Ishikawa (cell line): ENCODE data around the gene APOA4.

Experiments used
- CEBPB ChIP-seq: IDR thresholded peaks from 2 replicates; pipeline ENCODE4 v1.6.1; 2012
- CREB1 ChIP-seq: IDR thresholded peaks from 2 replicates; pipeline ENCODE4 v1.6.1; 2012; ENCODE audit warnings: low read depth
- EGR1 ChIP-seq: IDR thresholded peaks from 2 replicates; pipeline ENCODE4 v1.6.1; 2012
- EP300 ChIP-seq: IDR thresholded peaks from 2 replicates; pipeline ENCODE4 v1.6.1; 2012; ENCODE audit warnings: borderline replicate concordance
- FOXM1 ChIP-seq: IDR thresholded peaks from 2 replicates; pipeline ENCODE4 v1.6.1; 2012; ENCODE audit warnings: low read depth, borderline replicate concordance
- MAX ChIP-seq: IDR thresholded peaks from 2 replicates; pipeline ENCODE4 v1.6.1; 2012
- NFIC ChIP-seq: IDR thresholded peaks from 2 replicates; pipeline ENCODE4 v1.6.1; 2012
- RAD21 ChIP-seq: IDR thresholded peaks from 2 replicates; pipeline ENCODE4 v1.6.1; 2012; ENCODE audit warnings: low read depth
- TAF1 ChIP-seq: IDR thresholded peaks from 2 replicates; pipeline ENCODE4 v1.6.1; 2012; ENCODE audit warnings: low read depth, mild to moderate bottlenecking
- TCF12 ChIP-seq: IDR thresholded peaks from 2 replicates; pipeline ENCODE4 v1.6.1; 2012; ENCODE audit warnings: low read depth
- TEAD4 ChIP-seq: IDR thresholded peaks from 2 replicates; pipeline ENCODE4 v1.6.1; 2012
- YY1 ChIP-seq: IDR thresholded peaks from 2 replicates; pipeline ENCODE4 v1.6.1; 2012; ENCODE audit warnings: low read depth
- ZBTB7A ChIP-seq: IDR thresholded peaks from 2 replicates; pipeline ENCODE4 v1.6.1; 2012; ENCODE audit warnings: low read depth
- TF ChIP-seq, protein P1 (sequence below): IDR thresholded peaks from 2 replicates; pipeline ENCODE4 v1.6.1; 2012
- TF ChIP-seq, protein P2 (sequence below): IDR thresholded peaks from 2 replicates; pipeline ENCODE4 v1.6.1; 2012; ENCODE audit warnings: low read depth, mild to moderate bottlenecking

Gene APOA4

GRCh38 chr11:116792144-116792868 is 30.8 kb downstream of the APOA4 start:
- TF ChIP-seq MAX (no peak), RAD21 (no peak), NFIC (no peak), EP300 (no peak)

- TF ChIP-seq NFIC (no peak), TAF1 (no peak)
Measured at GRCh38 chr11:116791813-116792143, 31.3 kb downstream of the APOA4 start, which contains the start of gene APOA5. Gene APOA5, minus strand, starts transcription at chr11:116791879. Its CDS starts 19 bp downstream, at chr11:116791860.

GRCh38 chr11:116791002-116791812 is 31.9 kb downstream of the APOA4 start:
- TF ChIP-seq TAF1: no peak
- TF ChIP-seq, protein P1, sequence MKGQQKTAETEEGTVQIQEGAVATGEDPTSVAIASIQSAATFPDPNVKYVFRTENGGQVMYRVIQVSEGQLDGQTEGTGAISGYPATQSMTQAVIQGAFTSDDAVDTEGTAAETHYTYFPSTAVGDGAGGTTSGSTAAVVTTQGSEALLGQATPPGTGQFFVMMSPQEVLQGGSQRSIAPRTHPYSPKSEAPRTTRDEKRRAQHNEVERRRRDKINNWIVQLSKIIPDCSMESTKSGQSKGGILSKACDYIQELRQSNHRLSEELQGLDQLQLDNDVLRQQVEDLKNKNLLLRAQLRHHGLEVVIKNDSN: no peak
- TF ChIP-seq CEBPB: no peak
- TF ChIP-seq NFIC: no peak
- TF ChIP-seq FOXM1: no peak
- no peak for TF ChIP-seq TEAD4
- TF ChIP-seq YY1: no peak
- TF ChIP-seq RAD21: peak; percentile 79
- 0 out of 2 replicates have a peak, but pooled peaks have one; percentile 40 for TF ChIP-seq ZBTB7A
- TF ChIP-seq MAX: no peak
- no peak for TF ChIP-seq TCF12
- no peak for TF ChIP-seq CREB1
- no peak for TF ChIP-seq EGR1
- TF ChIP-seq, protein P2, sequence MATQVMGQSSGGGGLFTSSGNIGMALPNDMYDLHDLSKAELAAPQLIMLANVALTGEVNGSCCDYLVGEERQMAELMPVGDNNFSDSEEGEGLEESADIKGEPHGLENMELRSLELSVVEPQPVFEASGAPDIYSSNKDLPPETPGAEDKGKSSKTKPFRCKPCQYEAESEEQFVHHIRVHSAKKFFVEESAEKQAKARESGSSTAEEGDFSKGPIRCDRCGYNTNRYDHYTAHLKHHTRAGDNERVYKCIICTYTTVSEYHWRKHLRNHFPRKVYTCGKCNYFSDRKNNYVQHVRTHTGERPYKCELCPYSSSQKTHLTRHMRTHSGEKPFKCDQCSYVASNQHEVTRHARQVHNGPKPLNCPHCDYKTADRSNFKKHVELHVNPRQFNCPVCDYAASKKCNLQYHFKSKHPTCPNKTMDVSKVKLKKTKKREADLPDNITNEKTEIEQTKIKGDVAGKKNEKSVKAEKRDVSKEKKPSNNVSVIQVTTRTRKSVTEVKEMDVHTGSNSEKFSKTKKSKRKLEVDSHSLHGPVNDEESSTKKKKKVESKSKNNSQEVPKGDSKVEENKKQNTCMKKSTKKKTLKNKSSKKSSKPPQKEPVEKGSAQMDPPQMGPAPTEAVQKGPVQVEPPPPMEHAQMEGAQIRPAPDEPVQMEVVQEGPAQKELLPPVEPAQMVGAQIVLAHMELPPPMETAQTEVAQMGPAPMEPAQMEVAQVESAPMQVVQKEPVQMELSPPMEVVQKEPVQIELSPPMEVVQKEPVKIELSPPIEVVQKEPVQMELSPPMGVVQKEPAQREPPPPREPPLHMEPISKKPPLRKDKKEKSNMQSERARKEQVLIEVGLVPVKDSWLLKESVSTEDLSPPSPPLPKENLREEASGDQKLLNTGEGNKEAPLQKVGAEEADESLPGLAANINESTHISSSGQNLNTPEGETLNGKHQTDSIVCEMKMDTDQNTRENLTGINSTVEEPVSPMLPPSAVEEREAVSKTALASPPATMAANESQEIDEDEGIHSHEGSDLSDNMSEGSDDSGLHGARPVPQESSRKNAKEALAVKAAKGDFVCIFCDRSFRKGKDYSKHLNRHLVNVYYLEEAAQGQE: no peak
- TF ChIP-seq EP300: no peak

DNA sequence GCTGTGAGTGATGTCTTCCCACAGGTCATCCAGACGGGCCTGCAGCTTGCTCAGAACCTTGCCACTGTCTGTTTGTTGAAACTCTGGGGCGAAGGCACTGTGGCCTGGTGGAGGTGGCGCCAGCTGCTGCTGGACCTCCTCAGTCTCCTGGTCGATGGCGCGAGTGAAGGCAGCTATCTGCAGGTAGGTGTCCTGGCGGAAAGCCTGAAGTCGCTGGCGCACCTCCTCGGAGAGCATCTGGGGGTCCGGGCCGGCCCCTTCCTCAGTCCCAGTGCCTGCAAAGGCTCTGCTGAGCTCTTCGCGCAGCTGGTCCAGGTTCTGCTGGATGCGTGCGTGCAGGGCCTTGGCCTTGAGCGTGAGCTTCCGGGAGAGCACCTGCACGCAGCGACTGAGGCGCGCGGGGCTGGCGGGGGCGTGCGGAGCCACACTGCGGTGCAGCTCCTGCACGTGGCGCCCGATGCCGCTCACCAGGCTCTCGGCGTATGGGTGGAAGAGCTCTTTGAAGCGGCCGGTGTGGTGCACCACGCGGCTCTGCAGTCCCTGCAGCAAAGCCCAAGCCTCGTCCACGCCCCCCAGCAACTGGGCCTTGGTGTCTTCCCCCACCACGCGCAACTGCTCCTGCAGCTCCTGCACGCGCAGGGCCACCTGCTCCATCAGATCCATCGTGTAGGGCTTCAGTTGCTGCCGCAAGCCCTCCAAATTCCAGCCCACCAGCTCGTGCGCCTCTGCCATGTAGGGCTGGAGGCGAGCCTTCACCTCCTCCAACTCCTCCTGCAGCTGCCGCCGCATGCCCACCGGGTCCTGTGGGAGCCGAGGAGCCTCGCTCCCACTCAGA is 32.7 kb downstream of the APOA4 start:
- TF ChIP-seq ZBTB7A (no peak), EP300 (no peak), MAX (no peak), NFIC (no peak), CEBPB (no peak), EGR1 (no peak)
- TF ChIP-seq, protein P2: no peak

- TF ChIP-seq NFIC: no peak
- TF ChIP-seq ZBTB7A: no peak
- TF ChIP-seq EP300: no peak
- TF ChIP-seq YY1: no peak
- no peak for TF ChIP-seq RAD21
- TF ChIP-seq TCF12: no peak
- no peak for TF ChIP-seq MAX
- TF ChIP-seq, protein P2: no peak
- TF ChIP-seq CREB1: no peak
Measured at GRCh38 chr11:116788975-116789374, 34.1 kb downstream of the APOA4 start.
